A549 (cell line): ENCODE results near the gene PAQR6. TPM values are rescaled to one million over a fixed set of nuclear protein-coding genes. Genes with fewer than 3 reads are reported as not detected.

Source experiments
- ATAC-seq, 2 experiments: fragments of 200-7000 bp in 1 of 2; fragments of >200 bp in 1 of 2; cut with Nextera tagmentation in 1 of 2; cut with Tn5 transposase in 1 of 2; 3 replicates each; pipeline versions ENCODE4 v1.8.0 to v1.9.1; 2018 to 2020; ENCODE audit warnings: mild to moderate bottlenecking in 1 of 2, moderate library complexity in 1 of 2
- CTCF ChIA-PET: fragments of 300-600 bp; sonication (Branson Sonifier 250); formaldehyde crosslinking; extraction: SDS; loops from one replicate; lab custom pipeline; 2021; ENCODE audit warnings: antibody characterized with exemption, inconsistent platforms; lab: Yijun Ruan, JAX
- POLR2A ChIA-PET: fragments of 350-600 bp; formaldehyde crosslinking; extraction: SDS; loops from one replicate; lab custom pipeline; 2021; ENCODE audit warnings: antibody characterized with exemption, inconsistent platforms; lab: Yijun Ruan, JAX
- DNase-seq, 2 experiments: peaks; one replicate each; pipeline versions ENCODE4 v3.0.0 to v3.0.0-alpha.2; 2011 to 2016; ENCODE audit warnings: low read depth in 1 of 2, low spot score in 1 of 2
- FAIRE-seq: peaks from 2 replicates; lab custom pipeline; 2011; peaks lifted over from hg19 to GRCh38; lab: Jason Lieb, UNC
- H3K27ac ChIP-seq, 2 experiments: fragments of >200 bp; sonication (Bioruptor Twin); formaldehyde crosslinking; 3 replicates each; pipeline ENCODE4 v1.5.1; 2016 to 2017
- H3K4me1 ChIP-seq: fragments of >200 bp; sonication (Bioruptor Twin); formaldehyde crosslinking; 3 replicates; pipeline ENCODE4 v1.6.1; 2016
- H3K4me2 ChIP-seq: fragments of >200 bp; sonication (Bioruptor Twin); formaldehyde crosslinking; 3 replicates; pipeline ENCODE4 v1.6.1; 2016
- H3K4me3 ChIP-seq: fragments of >200 bp; sonication (Bioruptor Twin); formaldehyde crosslinking; 3 replicates; pipeline ENCODE4 v1.5.1; 2016
- H3K9me3 ChIP-seq: fragments of >200 bp; sonication (Bioruptor Twin); formaldehyde crosslinking; 3 replicates; pipeline ENCODE4 v1.6.1; 2016
- BCL3 ChIP-seq: fragments of >200 bp; sonication (Bioruptor Twin); formaldehyde crosslinking; IDR thresholded peaks from 3 replicates; pipeline ENCODE4 v1.6.1; 2016
- EP300 ChIP-seq, 2 experiments: fragments of >200 bp; sonication (Bioruptor Twin); formaldehyde crosslinking; IDR thresholded peaks; 2 replicates in 1 of 2; 3 replicates in 1 of 2; pipeline ENCODE4 v1.6.1; 2016 to 2017
- JUN ChIP-seq, 2 experiments: fragments of >200 bp; sonication (Bioruptor Twin); formaldehyde crosslinking; IDR thresholded peaks; 2 replicates in 1 of 2; 3 replicates in 1 of 2; pipeline ENCODE4 v1.6.1; 2016 to 2017
- JUNB ChIP-seq: fragments of >200 bp; sonication (Bioruptor Twin); formaldehyde crosslinking; IDR thresholded peaks from 2 replicates; pipeline ENCODE4 v1.6.1; 2016
- MAZ ChIP-seq: fragments of 150-350 bp; IDR thresholded peaks from 2 replicates; pipeline ENCODE4 v1.6.1; 2014; ENCODE audit warnings: antibody characterized with exemption, low read depth, low read length, borderline replicate concordance
- MYC ChIP-seq: IDR thresholded peaks from 2 replicates; pipeline ENCODE4 v1.6.1; 2012; ENCODE audit warnings: mild to moderate bottlenecking, inconsistent platforms, low read length, improper control_type of control experiment, borderline replicate concordance
- NFE2L2 ChIP-seq: fragments of 150-350 bp; conservative IDR thresholded peaks from 2 replicates; pipeline ENCODE4 v1.6.1; 2014; ENCODE audit warnings: low read length
- NPAS2 ChIP-seq: fragments of 250-450 bp; sonication (Bioruptor Pico); IDR thresholded peaks from 2 replicates; pipeline ENCODE4 v1.8.0; 2022; ENCODE audit warnings: mild to moderate bottlenecking, moderate library complexity, borderline replicate concordance
- PHF8 ChIP-seq: fragments of 200-600 bp; sonication (generic); IDR thresholded peaks from 2 replicates; pipeline ENCODE4 v1.6.1; 2016; ENCODE audit warnings: low read depth, mild to moderate bottlenecking, antibody characterized with exemption, moderate library complexity, borderline replicate concordance
- RAD21 ChIP-seq, 2 experiments: fragments of >200 bp in 1 of 2; sonication (Bioruptor Twin) in 1 of 2; formaldehyde crosslinking in 1 of 2; IDR thresholded peaks in 1 of 2; conservative IDR thresholded peaks in 1 of 2; 2 replicates in 1 of 2; 3 replicates in 1 of 2; pipeline ENCODE4 v1.6.1; 2012 to 2018; ENCODE audit warnings: inconsistent platforms in 1 of 2
- RFX5 ChIP-seq: fragments of 450-650 bp; IDR thresholded peaks from 2 replicates; pipeline ENCODE4 v1.7.1; 2014; ENCODE audit warnings: antibody characterized with exemption, mild to moderate bottlenecking, moderate library complexity
- RNF2 ChIP-seq: fragments of 200-600 bp; sonication (generic); IDR thresholded peaks from 2 replicates; pipeline ENCODE4 v1.6.1; 2016; ENCODE audit warnings: low read depth, mild to moderate bottlenecking, antibody characterized with exemption, moderate library complexity, borderline replicate concordance
- SREBF2 ChIP-seq: fragments of 450-650 bp; IDR thresholded peaks from 2 replicates; pipeline ENCODE4 v1.6.1; 2014; ENCODE audit warnings: mild to moderate bottlenecking, moderate library complexity
- TFCP2L1 ChIP-seq: fragments of 250-450 bp; sonication (Bioruptor Pico); IDR thresholded peaks from 2 replicates; pipeline ENCODE4 v1.5.0; 2021; ENCODE audit warnings: mild to moderate bottlenecking
- ZFP36 ChIP-seq: fragments of 450-650 bp; IDR thresholded peaks from 2 replicates; pipeline ENCODE4 v1.6.1; 2014; ENCODE audit warnings: borderline replicate concordance; ENCODE audit not compliant: partially characterized antibody
- ZSCAN20 ChIP-seq: fragments of 250-450 bp; sonication (Bioruptor Pico); IDR thresholded peaks from 2 replicates; pipeline ENCODE4 v1.8.0; 2022; ENCODE audit warnings: mild to moderate bottlenecking, moderate library complexity
- WGBS: methylation state at CpG from one replicate; pipeline ENCODE4 v1.1.6; 2017; ENCODE audit errors: missing lambda C conversion rate; 5-methylcytosine and 5-hydroxymethylcytosine counted together
- polyA plus RNA-seq, 4 experiments: library from polyadenylated mRNA; depleted of rRNA in 3 of 4; stranded (reverse); fragments of >200 nt; fragmentation: RNase III in 1 of 4; extraction: RNeasy Plus Mini Kit Qiagen cat#74134 plus additional on column Dnase treatment in 1 of 4; gene quantifications; 2 replicates in 3 of 4; 3 replicates in 1 of 4; pipeline ENCODE4 v1.2.3, GENCODE V29; 2011 to 2017
- TF ChIP-seq, protein P1 (sequence below): IDR thresholded peaks from 2 replicates; pipeline ENCODE4 v1.6.1; 2012

The PAQR6 gene
- polyA plus RNA-seq, 2 of the 4 experiments (the other 2 are of a cell fraction): 2.4 to 8.6 TPM

GRCh38 chr1:156245451-156246232 is 2.2 kb downstream of the PAQR6 start (continued):
- TF ChIP-seq BCL3 (no peak), MAZ (no peak), EP300 (IDR thresholded peaks at IDR 0.05) (no peak), RNF2 (no peak)
- TF ChIP-seq, all 56 proteins: peak for 0

DNA sequence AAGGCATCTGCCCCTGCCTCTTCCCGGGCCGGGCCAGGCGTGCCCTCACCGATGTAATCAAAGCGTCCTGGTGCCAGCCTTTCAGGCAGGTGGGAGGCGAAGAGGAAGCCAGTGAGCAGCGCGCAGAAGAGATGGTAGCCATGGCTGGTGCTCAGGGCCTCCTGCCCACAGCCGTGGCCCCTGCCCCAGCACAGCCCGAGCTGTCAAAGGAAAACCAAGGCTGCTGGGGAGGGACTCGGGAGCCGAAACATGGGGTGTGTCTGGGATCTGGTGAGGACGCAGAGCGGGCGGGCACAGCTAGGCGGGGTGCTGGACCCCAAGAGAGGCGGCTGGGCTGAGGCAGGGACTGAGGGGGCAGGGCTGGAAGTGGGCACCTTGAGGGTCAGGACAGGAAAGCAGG is 3.1 kb downstream of the PAQR6 start:
- Histone ChIP-seq H3K4me1 (peaks cover 12% of the 10 kb centered on the region), H3K4me2 (no peak overlapping the region), H3K9me3 (no peaks in the 10 kb centered on the region)
- ChIA-PET CTCF (interaction anchor here (1.2 to 1.4 kb wide), 3 partner anchors 48 to 148 kb away, joined by 3 to 5 read pairs (median 3); no protein-coding TSS in a partner anchor), POLR2A (no interaction called here)
- WGBS: 91% methylated on average over 15 of the region's 17 CpGs
- ATAC-seq (no peak), FAIRE-seq (no peak)
- TF ChIP-seq RNF2 (no peak), NFE2L2 (no peak), MYC (no peak), SREBF2 (no peak), ZSCAN20 (CRISPR knock-in tag) (no peak), NPAS2 (CRISPR knock-in tag) (no peak)
- TF ChIP-seq, protein P1, sequence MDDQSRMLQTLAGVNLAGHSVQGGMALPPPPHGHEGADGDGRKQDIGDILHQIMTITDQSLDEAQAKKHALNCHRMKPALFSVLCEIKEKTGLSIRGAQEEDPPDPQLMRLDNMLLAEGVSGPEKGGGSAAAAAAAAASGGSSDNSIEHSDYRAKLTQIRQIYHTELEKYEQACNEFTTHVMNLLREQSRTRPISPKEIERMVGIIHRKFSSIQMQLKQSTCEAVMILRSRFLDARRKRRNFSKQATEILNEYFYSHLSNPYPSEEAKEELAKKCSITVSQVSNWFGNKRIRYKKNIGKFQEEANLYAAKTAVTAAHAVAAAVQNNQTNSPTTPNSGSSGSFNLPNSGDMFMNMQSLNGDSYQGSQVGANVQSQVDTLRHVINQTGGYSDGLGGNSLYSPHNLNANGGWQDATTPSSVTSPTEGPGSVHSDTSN: no peak
- TF ChIP-seq, all 56 proteins: peak for 0
- H3K27ac ChIP-seq: no peak overlapping the region
- H3K4me3 ChIP-seq: no peak overlapping the region
- no peak for DNase-seq

DNA sequence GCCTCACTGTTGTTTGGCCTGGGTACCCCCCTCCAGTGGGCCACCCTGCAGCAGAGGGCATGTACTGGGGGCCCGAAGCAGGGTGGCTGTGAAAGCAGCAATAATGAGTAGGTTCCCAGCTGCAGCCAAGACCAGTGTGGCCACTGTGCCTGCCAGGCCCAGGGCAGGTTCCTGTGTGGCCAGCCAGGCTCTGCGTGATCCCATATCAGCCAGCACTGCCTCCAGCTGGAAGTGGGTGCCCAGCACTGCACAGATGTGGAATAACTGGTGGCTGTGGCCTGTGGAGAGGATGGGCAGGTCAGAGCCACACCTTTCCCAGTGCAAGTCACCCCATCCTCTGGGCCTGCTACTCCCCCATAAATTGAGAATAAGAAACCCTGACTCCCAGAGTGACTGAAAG is 3.7 kb downstream of the PAQR6 start:
- peak; percentile 3 to 6; a peak in 3 of 6 replicates for ATAC-seq
- Histone ChIP-seq H3K4me3 (no peak overlapping the region), H3K4me1 (peaks cover 12% of the 10 kb centered on the region)
- POLR2A ChIA-PET: no interaction called here
- WGBS: no CpG with 5 or more reads among the region's 2 CpGs
- no peak for TF ChIP-seq RNF2
- TF ChIP-seq RAD21 (conservative IDR thresholded peaks at IDR 0.05 in 1 of 2, IDR thresholded peaks at IDR 0.05 in 1 of 2): no peak
- no peak for TF ChIP-seq ZFP36
- no peak for TF ChIP-seq TFCP2L1
- TF ChIP-seq JUN (IDR thresholded peaks at IDR 0.05): peak in 1 of 2 experiments; percentile 22; a peak in 1 of 5 replicates
- TF ChIP-seq RFX5: no peak
- TF ChIP-seq PHF8: no peak
- no peak for TF ChIP-seq ZSCAN20 (CRISPR knock-in tag)
- TF ChIP-seq, all 56 proteins: peak for 1
- Histone ChIP-seq H3K4me2 (no peak overlapping the region), H3K9me3 (no peaks in the 10 kb centered on the region), H3K27ac (no peak overlapping the region)
- CTCF ChIA-PET: interaction anchor here (0.5 to 1.3 kb wide), 2 partner anchors 147 to 371 kb away, joined by 3 read pairs; no protein-coding TSS in a partner anchor
- DNase-seq (no peak), FAIRE-seq (no peak)

DNA sequence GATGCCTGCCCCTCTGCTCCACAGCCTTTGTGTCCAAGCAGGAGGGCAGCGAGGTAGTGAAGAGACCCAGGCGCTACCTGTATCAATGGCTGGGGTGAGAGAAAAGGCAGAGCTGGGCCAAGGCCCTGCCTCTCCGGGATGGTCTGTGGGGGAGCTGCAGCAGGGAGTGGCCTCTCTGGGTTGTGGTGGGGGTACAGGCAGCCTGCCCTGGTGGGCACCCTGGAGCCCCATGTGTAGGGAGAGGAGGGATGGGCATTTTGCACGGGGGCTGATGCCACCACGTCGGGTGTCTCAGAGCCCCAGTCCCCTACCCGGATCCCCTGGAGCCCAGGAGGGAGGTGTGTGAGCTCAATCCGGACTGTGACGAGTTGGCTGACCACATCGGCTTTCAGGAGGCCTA is 5.1 kb downstream of the PAQR6 start:
- Histone ChIP-seq H3K9me3 (no peaks in the 10 kb centered on the region), H3K27ac (no peak overlapping the region), H3K4me2 (no peak overlapping the region), H3K4me1 (peaks cover 10% of the 10 kb centered on the region), H3K4me3 (no peak overlapping the region)
- no peak for FAIRE-seq
- ChIA-PET POLR2A (interaction anchor here (0.6 kb wide), 1 partner anchor 190 kb away, joined by 3 read pairs; no protein-coding TSS in a partner anchor), CTCF (interaction anchor here (2.1 to 2.2 kb wide), 3 partner anchors 10 to 152 kb away, joined by 5 to 6 read pairs (median 6); no protein-coding TSS in a partner anchor)
- peak in 1 of 2 experiments; percentile 1; a peak in 2 of 6 replicates for ATAC-seq
- WGBS: 77% methylated on average over 9 of the region's 10 CpGs
- DNase-seq: no peak
- TF ChIP-seq JUNB: no peak
